H1 (cell line): Measurements from ENCODE around the gene KCNMA1. TPM values are rescaled to one million over a fixed set of nuclear protein-coding genes. Genes with fewer than 3 reads are reported as not detected.

Experiments
- CTCF ChIA-PET: fragments of 300-600 bp; sonication (Branson Sonifier 250); formaldehyde crosslinking; loops from one replicate; lab custom pipeline; 2021; ENCODE audit not compliant: partially characterized antibody; lab: Charles Lee
- POLR2A ChIA-PET: fragments of 300-600 bp; sonication (Branson Sonifier 250); formaldehyde crosslinking; loops from one replicate; lab custom pipeline; 2021; ENCODE audit warnings: inconsistent platforms; ENCODE audit not compliant: partially characterized antibody; lab: Charles Lee
- DNase-seq, 2 experiments: peaks; one replicate each; pipeline versions ENCODE4 v3.0.0 to v3.0.0-alpha.2; 2010 to 2022; ENCODE audit warnings: low spot score in 2 of 2, low read depth in 1 of 2, mixed read lengths in 1 of 2
- FAIRE-seq: peaks from 2 replicates; lab custom pipeline; 2011; peaks lifted over from hg19 to GRCh38; lab: Jason Lieb, UNC
- H2AFZ ChIP-seq: 2 replicates; pipeline ENCODE4 v1.8.1; 2012; ENCODE audit warnings: low read length, inconsistent platforms
- H2AK5ac ChIP-seq: 2 replicates; pipeline ENCODE4 v1.6.1; 2013; ENCODE audit warnings: low read depth, low read length
- H2BK120ac ChIP-seq: replicated peaks from 2 replicates; pipeline ENCODE3; 2013; ENCODE audit warnings: low read depth, low read length, inconsistent platforms
- H2BK12ac ChIP-seq: 2 replicates; pipeline ENCODE4 v1.6.1; 2013; ENCODE audit warnings: low read depth, low read length
- H2BK15ac ChIP-seq: 2 replicates; pipeline ENCODE4 v1.6.1; 2013; ENCODE audit warnings: low read length
- H2BK20ac ChIP-seq: 2 replicates; pipeline ENCODE4 v1.6.1; 2013; ENCODE audit warnings: low read length
- H2BK5ac ChIP-seq: 2 replicates; pipeline ENCODE4 v1.6.1; 2013; ENCODE audit warnings: low read depth, low read length
- H3K14ac ChIP-seq: 2 replicates; pipeline ENCODE4 v1.6.1; 2013; ENCODE audit warnings: inconsistent platforms; ENCODE audit not compliant: insufficient read length
- H3K18ac ChIP-seq: 2 replicates; pipeline ENCODE4 v1.6.1; 2013; ENCODE audit warnings: low read length; ENCODE audit errors: extremely low read depth
- H3K23ac ChIP-seq: 2 replicates; pipeline ENCODE4 v1.6.1; 2013; ENCODE audit warnings: inconsistent platforms; ENCODE audit not compliant: insufficient read length
- H3K23me2 ChIP-seq: 2 replicates; pipeline ENCODE4 v1.6.1; 2013; ENCODE audit warnings: low read depth, low read length
- H3K27ac ChIP-seq: 2 replicates; pipeline ENCODE4 v1.6.1; 2011; ENCODE audit warnings: low read depth, low read length, inconsistent platforms
- H3K27me3 ChIP-seq, 4 experiments: replicated peaks in 1 of 4; 1 replicate in 1 of 4; 2 replicates in 3 of 4; pipeline versions ENCODE4 v1.6.1 to v1.8.1; 2011 to 2013; ENCODE audit warnings: low read length in 3 of 4, mild to moderate bottlenecking in 3 of 4, inconsistent platforms in 2 of 4, mixed read lengths in 2 of 4, moderate library complexity in 1 of 4; ENCODE audit not compliant: control insufficient read depth in 3 of 4, insufficient read depth in 3 of 4; ENCODE audit errors: extremely low read depth in 1 of 4
- H3K36me3 ChIP-seq, 4 experiments: 2 replicates each; pipeline versions ENCODE4 v1.6.1 to v1.8.1; 2011 to 2013; ENCODE audit warnings: mild to moderate bottlenecking in 4 of 4, low read length in 3 of 4, moderate library complexity in 2 of 4, control low read depth in 1 of 4, inconsistent platforms in 1 of 4; ENCODE audit not compliant: insufficient read depth in 4 of 4, control insufficient read depth in 2 of 4
- H3K4ac ChIP-seq: replicated peaks from 2 replicates; pipeline ENCODE3; 2013; ENCODE audit warnings: low read length, low read depth, mixed read lengths, inconsistent platforms; ENCODE audit not compliant: insufficient read length
- H3K4me1 ChIP-seq, 4 experiments: replicated peaks in 1 of 4; 1 replicate in 1 of 4; 2 replicates in 3 of 4; pipeline versions ENCODE4 v1.6.1 to v1.8.1; 2011 to 2013; ENCODE audit warnings: low read length in 3 of 4, inconsistent platforms in 2 of 4, mixed read lengths in 1 of 4; ENCODE audit not compliant: insufficient read depth in 4 of 4, control insufficient read depth in 3 of 4
- H3K4me2 ChIP-seq, 2 experiments: 2 replicates each; pipeline versions ENCODE4 v1.6.1 to v1.8.1; 2011 to 2013; ENCODE audit warnings: low read depth in 2 of 2, low read length in 2 of 2, control low read depth in 1 of 2, inconsistent platforms in 1 of 2, mild to moderate bottlenecking in 1 of 2; ENCODE audit not compliant: insufficient read depth in 1 of 2
- H3K4me3 ChIP-seq, 4 experiments: fragments of 200-600, 300-600 bp in 1 of 4; sonication (generic), shearing (Covaris generic), sonication (Bioruptor Twin) in 1 of 4; 2 replicates each; pipeline versions ENCODE4 v1.5.1 to v1.8.1; 2011 to 2016; ENCODE audit warnings: low read length in 4 of 4, low read depth in 3 of 4, control low read depth in 2 of 4, inconsistent platforms in 2 of 4, mild to moderate bottlenecking in 2 of 4, mixed read lengths in 1 of 4, moderate library complexity in 1 of 4; ENCODE audit not compliant: insufficient read depth in 2 of 4; ENCODE audit errors: extremely low read depth in 1 of 4
- H3K56ac ChIP-seq: replicated peaks from 2 replicates; pipeline ENCODE3; 2013; ENCODE audit warnings: low read depth, mild to moderate bottlenecking, mixed read lengths, low read length, inconsistent platforms; ENCODE audit not compliant: insufficient read length
- H3K79me1 ChIP-seq: 2 replicates; pipeline ENCODE4 v1.6.1; 2013; ENCODE audit warnings: low read depth, low read length, control low read depth
- H3K79me2 ChIP-seq, 2 experiments: 2 replicates each; pipeline versions ENCODE4 v1.6.1 to v1.8.1; 2012 to 2013; ENCODE audit warnings: low read length in 2 of 2, mild to moderate bottlenecking in 2 of 2, inconsistent platforms in 1 of 2; ENCODE audit not compliant: insufficient read depth in 2 of 2, control insufficient read depth in 1 of 2
- H3K9ac ChIP-seq, 4 experiments: replicated peaks in 1 of 4; 1 replicate in 1 of 4; 2 replicates in 3 of 4; pipeline versions ENCODE4 v1.6.1 to v1.8.1; 2011 to 2013; ENCODE audit warnings: low read depth in 3 of 4, low read length in 3 of 4, control low read depth in 2 of 4, mild to moderate bottlenecking in 2 of 4, moderate library complexity in 2 of 4, inconsistent platforms in 1 of 4; ENCODE audit errors: extremely low read depth in 1 of 4
- H3K9me3 ChIP-seq, 2 experiments: 2 replicates each; pipeline versions ENCODE4 v1.6.1 to v1.8.1; 2012 to 2013; ENCODE audit warnings: mild to moderate bottlenecking in 2 of 2, moderate library complexity in 2 of 2, control low read depth in 1 of 2, inconsistent platforms in 1 of 2, low read depth in 1 of 2, low read length in 1 of 2, mixed read lengths in 1 of 2; ENCODE audit not compliant: insufficient read depth in 2 of 2
- H4K20me1 ChIP-seq, 2 experiments: replicated peaks in 1 of 2; 2 replicates each; pipeline versions ENCODE3 to v1.8.1; 2011 to 2013; ENCODE audit warnings: inconsistent platforms in 2 of 2, low read length in 2 of 2, mild to moderate bottlenecking in 1 of 2; ENCODE audit not compliant: insufficient read depth in 2 of 2, control insufficient read depth in 1 of 2
- H4K5ac ChIP-seq: 2 replicates; pipeline ENCODE4 v1.6.1; 2013; ENCODE audit warnings: low read length, low read depth, mixed read lengths, inconsistent platforms; ENCODE audit not compliant: insufficient read length
- H4K8ac ChIP-seq: 2 replicates; pipeline ENCODE4 v1.8.0; 2013; ENCODE audit warnings: mild to moderate bottlenecking, moderate library complexity, low read length, inconsistent platforms; ENCODE audit not compliant: insufficient read depth; ENCODE audit errors: extremely low read depth
- H4K91ac ChIP-seq: replicated peaks from 2 replicates; pipeline ENCODE3; 2013; ENCODE audit warnings: low read length, mixed read lengths, inconsistent platforms; ENCODE audit not compliant: insufficient read length
- ASH2L ChIP-seq: fragments of 200-600, 300-600 bp; sonication (generic); IDR thresholded peaks from one replicate; pipeline ENCODE4 v1.7.1; 2017; ENCODE audit warnings: low read length
- CHD1 ChIP-seq: IDR thresholded peaks from 2 replicates; pipeline ENCODE4 v1.6.1; 2012; ENCODE audit warnings: low read depth, low read length, improper control_type of control experiment
- GTF2F1 ChIP-seq: IDR thresholded peaks from 2 replicates; pipeline ENCODE4 v1.6.1; 2012; ENCODE audit warnings: low read depth, low read length, improper control_type of control experiment, borderline replicate concordance
- HDAC6 ChIP-seq: IDR thresholded peaks from one replicate; pipeline ENCODE4 v1.7.1; 2012; ENCODE audit warnings: low read depth, mild to moderate bottlenecking, inconsistent platforms, low read length, moderate library complexity
- NANOG ChIP-seq: IDR thresholded peaks from 2 replicates; pipeline ENCODE4 v1.6.1; 2011; ENCODE audit warnings: low read length, low read depth, mild to moderate bottlenecking, inconsistent platforms; ENCODE audit not compliant: insufficient read depth, poor library complexity, severe bottlenecking
- POLR2A ChIP-seq, 2 experiments: IDR thresholded peaks; 1 replicate in 1 of 2; 2 replicates in 1 of 2; pipeline ENCODE4 v1.6.1; 2011; ENCODE audit warnings: low read depth in 2 of 2, low read length in 2 of 2, mild to moderate bottlenecking in 2 of 2; ENCODE audit errors: control extremely low read depth in 1 of 2
- SRF ChIP-seq: IDR thresholded peaks from 2 replicates; pipeline ENCODE4 v1.6.1; 2011; ENCODE audit warnings: mild to moderate bottlenecking, low read depth, low read length, moderate library complexity
- ZNF274 ChIP-seq: IDR thresholded peaks from 2 replicates; pipeline ENCODE4 v1.7.0; 2012; ENCODE audit warnings: low read length, borderline replicate concordance; ENCODE audit errors: extremely low read depth
- WGBS, 2 experiments: shearing (Covaris generic) in 1 of 2; methylation state at CpG; one replicate each; pipeline versions ENCODE4 v1.1.6 to v1.1.7; 2013 to 2015; ENCODE audit warnings: low lambda C conversion rate in 2 of 2, mixed read lengths in 2 of 2, inconsistent platforms in 1 of 2, low coverage in 1 of 2, missing lambda C conversion rate in 1 of 2; ENCODE audit not compliant: insufficient replicate concordance in 2 of 2, insufficient coverage in 1 of 2, insufficient read length in 1 of 2; ENCODE audit errors: extremely low coverage in 1 of 2, missing lambda C conversion rate in 1 of 2; 5-methylcytosine and 5-hydroxymethylcytosine counted together
- polyA plus RNA-seq, 7 experiments: library from polyadenylated mRNA; depleted of rRNA in 3 of 7; stranded (reverse) in 5 of 7; unstranded in 2 of 7; fragments of >200 nt in 5 of 7; fragments of 200-250 nt in 2 of 7; gene quantifications; 1 replicate in 5 of 7; 2 replicates in 1 of 7; 4 replicates in 1 of 7; pipeline versions ENCODE4 v1.2.1 to v1.2.3, GENCODE V29; 2011 to 2013; ENCODE audit warnings: missing spikeins in 2 of 7, mixed read lengths in 2 of 7
- total RNA-seq: library from RNA; stranded (reverse); fragmentation: NEBNext Ultra II Directional; extraction: Animal tissue kit (Norgen Biotek cat#: 25700); gene quantifications from 2 replicates; pipeline ENCODE4 v1.2.1, GENCODE V29; 2021

The KCNMA1 gene
- total and polyA plus RNA-seq, 2 of the 8 experiments (the other 6 are each of a cell fraction or from before 2014, with no cell fraction given), result 10.2 to 11.1 TPM

DNA sequence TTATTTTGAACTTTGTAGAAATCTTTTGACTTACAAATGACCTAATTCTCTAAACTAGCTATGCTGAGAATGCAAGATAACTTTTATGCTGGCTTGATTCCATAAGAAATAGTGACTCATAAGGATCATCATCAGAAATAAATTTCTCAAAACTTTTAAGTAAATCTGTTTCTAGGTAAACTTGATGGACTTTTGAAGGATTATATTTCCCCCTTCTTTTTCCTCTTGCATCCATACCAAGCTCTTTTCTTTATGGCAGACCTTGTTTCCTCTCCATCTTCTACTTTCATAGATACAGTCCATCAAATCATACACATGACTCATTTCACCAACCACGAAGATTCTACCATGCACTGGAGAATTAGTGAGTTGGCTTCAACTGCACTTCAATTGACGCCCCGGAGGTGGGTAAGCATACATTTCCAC lies 336.3 kb downstream of the KCNMA1 start:
- POLR2A ChIA-PET, result no interaction called here
- Histone ChIP-seq H4K91ac (no peak overlapping the region), H3K4me2 (no peak overlapping the region), H3K36me3 (no peaks in the 10 kb centered on the region), H2BK12ac (no peak overlapping the region), H4K20me1 (no peaks in the 10 kb centered on the region), H2AK5ac (no peak overlapping the region), H4K8ac (no peak overlapping the region), H2BK15ac (no peak overlapping the region), H2BK20ac (no peak overlapping the region), H3K27ac (no peak overlapping the region), H3K27me3 (no peaks in the 10 kb centered on the region), H2BK120ac (no peak overlapping the region), H3K18ac (no peak overlapping the region), H3K14ac (no peak overlapping the region), H3K9ac (no peak overlapping the region), H3K23me2 (no peaks in the 10 kb centered on the region), H2BK5ac (no peak overlapping the region), H3K4ac (no peak overlapping the region), H3K79me1 (no peaks in the 10 kb centered on the region), H3K9me3 (no peaks in the 10 kb centered on the region), H2AFZ (no peak overlapping the region), H3K23ac (no peak overlapping the region), H3K4me3 (no peak overlapping the region), H4K5ac (no peak overlapping the region), H3K56ac (no peak overlapping the region), H3K79me2 (no peaks in the 10 kb centered on the region), H3K4me1 (no peaks in the 10 kb centered on the region)
- no peak for TF ChIP-seq GTF2F1
- TF ChIP-seq HDAC6, result no peak
- TF ChIP-seq NANOG, result no peak
- no peak for TF ChIP-seq ASH2L
- TF ChIP-seq ZNF274, result no peak
- TF ChIP-seq CHD1, result no peak
- no peak for TF ChIP-seq SRF
- TF ChIP-seq POLR2A (IDR thresholded peaks at IDR 0.05; ENCODE audit: control extremely low read depth in 1 of 2, low read depth in 2 of 2, low read length in 2 of 2), result no peak
- WGBS, 2 experiments, result 86% methylated on average over 3 of the region's 3 CpGs; no CpG with 5 or more reads in 1 of the 2 experiments
- FAIRE-seq (no peak), DNase-seq (no peak)
- CTCF ChIA-PET, result interaction anchor here (0.9 to 2.2 kb wide), 9 partner anchors 10 to 411 kb away, joined by 3 to 5 read pairs (median 3); no protein-coding TSS in a partner anchor
